Renal cortical epithelial cell (primary cell): ENCODE measurements around the gene FOXC1. TPM values are rescaled to one million over a fixed set of nuclear protein-coding genes. Genes with fewer than 3 reads are reported as not detected.

ENCODE experiments used
- DNase-seq: peaks from one replicate; pipeline ENCODE4 v3.0.0-alpha.2; 2011; ENCODE audit warnings: low read depth
- total RNA-seq: library from RNA; depleted of rRNA; stranded (reverse); fragments of >200 nt; gene quantifications from 2 replicates; pipeline ENCODE4 v1.2.3, GENCODE V29; 2014

Gene FOXC1
- total RNA-seq, 1 donor from 2014 or later = 17.9 TPM

DNA sequence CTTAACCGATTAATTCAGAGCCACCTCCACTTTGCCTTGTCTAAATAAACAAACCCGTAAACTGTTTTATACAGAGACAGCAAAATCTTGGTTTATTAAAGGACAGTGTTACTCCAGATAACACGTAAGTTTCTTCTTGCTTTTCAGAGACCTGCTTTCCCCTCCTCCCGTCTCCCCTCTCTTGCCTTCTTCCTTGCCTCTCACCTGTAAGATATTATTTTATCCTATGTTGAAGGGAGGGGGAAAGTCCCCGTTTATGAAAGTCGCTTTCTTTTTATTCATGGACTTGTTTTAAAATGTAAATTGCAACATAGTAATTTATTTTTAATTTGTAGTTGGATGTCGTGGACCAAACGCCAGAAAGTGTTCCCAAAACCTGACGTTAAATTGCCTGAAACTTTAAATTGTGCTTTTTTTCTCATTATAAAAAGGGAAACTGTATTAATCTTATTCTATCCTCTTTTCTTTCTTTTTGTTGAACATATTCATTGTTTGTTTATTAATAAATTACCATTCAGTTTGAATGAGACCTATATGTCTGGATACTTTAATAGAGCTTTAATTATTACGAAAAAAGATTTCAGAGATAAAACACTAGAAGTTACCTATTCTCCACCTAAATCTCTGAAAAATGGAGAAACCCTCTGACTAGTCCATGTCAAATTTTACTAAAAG lies 2.7 kb downstream of the FOXC1 start:
- DNase-seq = no peak

DNA sequence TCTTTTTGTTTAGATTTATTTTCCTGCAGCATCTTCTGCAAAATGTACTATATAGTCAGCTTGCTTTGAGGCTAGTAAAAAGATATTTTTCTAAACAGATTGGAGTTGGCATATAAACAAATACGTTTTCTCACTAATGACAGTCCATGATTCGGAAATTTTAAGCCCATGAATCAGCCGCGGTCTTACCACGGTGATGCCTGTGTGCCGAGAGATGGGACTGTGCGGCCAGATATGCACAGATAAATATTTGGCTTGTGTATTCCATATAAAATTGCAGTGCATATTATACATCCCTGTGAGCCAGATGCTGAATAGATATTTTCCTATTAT lies 3.2 kb downstream of the FOXC1 start:
- no peak for DNase-seq

DNA sequence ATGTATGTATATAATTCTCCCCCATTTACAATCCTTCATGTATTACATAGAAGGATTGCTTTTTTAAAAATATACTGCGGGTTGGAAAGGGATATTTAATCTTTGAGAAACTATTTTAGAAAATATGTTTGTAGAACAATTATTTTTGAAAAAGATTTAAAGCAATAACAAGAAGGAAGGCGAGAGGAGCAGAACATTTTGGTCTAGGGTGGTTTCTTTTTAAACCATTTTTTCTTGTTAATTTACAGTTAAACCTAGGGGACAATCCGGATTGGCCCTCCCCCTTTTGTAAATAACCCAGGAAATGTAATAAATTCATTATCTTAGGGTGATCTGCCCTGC lies 3.6 kb downstream of the FOXC1 start:
- no peak for DNase-seq

DNA sequence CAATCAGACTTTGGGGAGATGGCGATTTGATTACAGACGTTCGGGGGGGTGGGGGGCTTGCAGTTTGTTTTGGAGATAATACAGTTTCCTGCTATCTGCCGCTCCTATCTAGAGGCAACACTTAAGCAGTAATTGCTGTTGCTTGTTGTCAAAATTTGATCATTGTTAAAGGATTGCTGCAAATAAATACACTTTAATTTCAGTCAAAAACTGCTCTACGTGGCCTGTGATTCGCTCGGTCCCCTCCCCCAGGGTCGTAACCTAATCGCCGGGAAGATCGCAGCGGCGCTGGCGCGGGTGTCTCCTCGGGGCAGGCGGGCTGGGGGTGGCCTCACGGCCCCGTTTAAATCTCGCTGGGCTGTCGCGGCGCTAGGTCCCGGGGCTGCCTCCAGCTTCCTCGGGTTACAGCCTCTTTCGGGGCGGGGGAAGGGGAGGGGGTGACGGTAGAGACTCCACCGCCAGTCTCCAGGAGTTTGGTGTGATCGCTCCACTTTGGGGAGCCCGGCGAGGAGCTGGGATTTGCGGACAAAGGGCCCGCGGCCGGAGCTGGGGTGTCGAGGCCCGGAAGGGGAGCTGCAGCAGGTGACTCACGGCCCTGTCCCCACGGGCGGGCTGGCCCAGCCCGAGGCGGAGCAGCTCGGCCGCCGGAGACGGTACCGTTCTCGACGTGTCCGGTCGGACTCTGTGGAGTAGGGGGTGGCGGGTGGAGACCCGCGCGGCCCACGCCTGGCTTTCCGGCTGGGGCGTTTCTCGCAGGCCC lies 4.2 kb downstream of the FOXC1 start:
- no peak for DNase-seq

DNA sequence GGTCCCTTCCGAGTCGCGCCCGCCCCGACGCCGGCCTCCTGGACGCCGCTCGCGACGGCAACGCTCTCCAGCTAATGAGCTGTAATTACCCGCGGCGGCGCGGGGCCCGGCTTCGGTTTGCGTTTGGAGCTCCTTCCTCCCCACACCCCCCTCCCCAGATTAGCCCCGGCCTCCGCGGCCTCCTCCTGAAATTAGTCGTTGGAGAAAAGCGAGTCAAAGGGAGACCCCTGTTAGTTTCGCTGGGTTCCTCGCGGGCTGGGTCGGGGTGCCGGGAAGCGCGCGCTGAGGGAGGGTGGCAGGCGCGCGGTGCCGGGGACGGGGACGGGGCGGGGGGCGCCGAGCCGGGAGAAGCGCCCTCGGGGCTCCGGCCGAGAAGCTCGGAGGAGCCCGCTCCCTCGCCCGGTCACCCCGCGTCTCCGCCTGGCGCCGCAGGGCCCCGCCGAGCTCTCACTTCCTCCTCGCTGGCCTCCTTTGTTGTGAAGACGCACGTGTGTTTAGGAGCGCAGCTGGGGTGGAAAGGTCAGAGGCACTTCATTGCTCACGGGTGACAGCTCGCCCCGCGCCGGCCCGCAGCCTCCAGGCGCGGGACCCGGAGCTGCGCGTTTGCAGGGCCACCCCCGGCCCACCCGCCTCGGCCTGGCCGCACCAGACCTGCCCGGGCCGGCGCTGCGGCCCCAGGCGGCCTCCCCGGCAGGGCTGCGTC lies 4.9 kb downstream of the FOXC1 start:
- DNase-seq = no peak

DNA sequence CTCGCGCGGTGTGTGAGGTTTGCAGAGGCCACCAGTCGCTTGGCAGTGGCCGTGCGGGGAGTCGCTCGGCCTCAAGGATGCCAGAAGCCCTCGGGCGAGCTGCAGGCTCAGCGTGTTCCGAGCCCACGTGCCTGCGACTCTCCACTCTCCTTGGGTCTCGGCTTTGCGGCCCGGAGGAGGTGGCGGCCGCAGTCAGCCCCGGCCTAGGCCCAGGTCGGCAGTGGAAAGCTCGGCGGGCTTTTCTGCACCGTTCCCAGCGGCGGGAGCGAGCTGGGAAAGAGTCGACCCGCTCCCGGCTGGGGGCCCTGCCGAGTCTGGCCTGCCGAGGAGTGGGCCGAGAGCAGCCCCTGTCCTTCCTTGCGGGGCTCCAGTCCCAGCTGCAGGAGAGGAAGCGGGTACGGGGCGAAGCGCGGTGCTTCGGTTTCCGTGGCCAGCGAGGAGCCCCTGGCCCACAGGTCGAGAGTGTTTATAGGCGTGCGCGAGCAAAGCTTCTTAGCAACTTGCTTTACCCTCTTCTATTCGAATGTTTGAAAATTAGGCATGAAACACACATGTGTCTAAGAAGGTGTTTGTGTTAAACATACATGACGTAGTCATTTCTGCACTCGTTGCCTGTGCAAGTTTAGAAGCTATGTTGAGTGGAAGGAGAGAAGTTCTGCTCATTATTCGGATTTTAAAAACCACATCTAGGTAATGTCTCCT lies 5.6 kb downstream of the FOXC1 start:
- DNase-seq = no peak

DNA sequence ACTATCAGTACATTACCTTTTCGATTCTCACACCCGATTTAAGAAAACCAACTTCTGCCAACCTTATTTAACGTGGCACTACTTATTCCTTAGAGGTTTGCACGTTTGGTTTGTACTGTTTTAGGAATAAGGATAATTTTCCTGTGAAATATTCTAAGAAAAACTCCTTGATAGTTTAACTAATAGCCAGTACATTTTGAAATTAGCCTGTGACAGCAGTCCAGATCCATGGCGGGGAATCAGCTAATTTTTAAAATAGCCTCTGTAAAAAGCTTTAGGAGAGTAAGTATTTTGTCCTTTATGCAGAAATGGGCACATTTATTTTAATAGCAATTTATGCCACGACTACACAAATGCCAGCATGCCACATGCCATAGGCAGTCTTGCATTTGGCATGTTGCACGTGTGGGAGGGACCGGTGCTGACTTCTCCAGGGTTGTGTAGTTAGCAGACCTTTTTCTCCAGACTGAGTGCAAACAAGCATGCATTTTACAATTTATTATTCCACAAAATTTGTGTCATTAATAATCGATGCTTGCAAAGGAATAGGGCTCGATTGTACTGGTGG lies 6.2 kb downstream of the FOXC1 start:
- DNase-seq = no peak

DNA sequence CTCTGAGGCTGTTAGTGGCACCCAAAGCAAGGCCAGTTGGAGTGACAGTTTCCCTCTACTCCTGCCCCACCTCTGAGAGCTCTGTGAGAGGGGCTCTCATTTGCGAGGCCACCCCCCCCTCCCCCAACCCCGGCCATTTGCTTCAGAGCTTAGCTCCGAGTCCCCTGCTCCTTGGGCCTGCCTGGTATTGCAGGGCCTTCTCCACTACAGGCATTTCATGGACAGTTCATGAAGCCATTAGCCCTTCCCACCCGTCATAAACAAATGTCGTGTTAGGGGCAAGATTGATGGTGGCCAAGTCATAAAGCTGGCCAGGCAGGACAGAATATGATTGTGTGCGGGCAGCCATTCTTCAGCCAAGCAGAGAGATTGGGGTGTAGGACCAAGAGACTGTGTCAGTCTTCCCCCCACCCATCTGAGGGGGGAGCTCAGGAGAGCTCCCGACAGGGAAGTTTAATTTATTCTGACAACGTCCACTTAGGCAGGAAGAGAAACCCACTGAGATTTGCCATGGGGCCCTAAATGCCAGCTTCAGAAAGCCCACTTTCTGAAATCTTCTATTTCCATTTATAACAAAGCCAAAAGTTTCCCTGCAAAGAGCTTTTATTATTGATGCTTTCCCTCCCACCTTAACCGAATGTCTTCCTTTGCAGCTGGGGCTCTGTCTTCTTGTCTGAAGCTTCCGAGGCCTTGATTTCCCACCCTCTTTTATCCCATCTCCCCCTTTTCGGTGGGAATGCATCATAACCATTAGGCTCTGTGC lies 7.2 kb downstream of the FOXC1 start:
- DNase-seq = no peak

DNA sequence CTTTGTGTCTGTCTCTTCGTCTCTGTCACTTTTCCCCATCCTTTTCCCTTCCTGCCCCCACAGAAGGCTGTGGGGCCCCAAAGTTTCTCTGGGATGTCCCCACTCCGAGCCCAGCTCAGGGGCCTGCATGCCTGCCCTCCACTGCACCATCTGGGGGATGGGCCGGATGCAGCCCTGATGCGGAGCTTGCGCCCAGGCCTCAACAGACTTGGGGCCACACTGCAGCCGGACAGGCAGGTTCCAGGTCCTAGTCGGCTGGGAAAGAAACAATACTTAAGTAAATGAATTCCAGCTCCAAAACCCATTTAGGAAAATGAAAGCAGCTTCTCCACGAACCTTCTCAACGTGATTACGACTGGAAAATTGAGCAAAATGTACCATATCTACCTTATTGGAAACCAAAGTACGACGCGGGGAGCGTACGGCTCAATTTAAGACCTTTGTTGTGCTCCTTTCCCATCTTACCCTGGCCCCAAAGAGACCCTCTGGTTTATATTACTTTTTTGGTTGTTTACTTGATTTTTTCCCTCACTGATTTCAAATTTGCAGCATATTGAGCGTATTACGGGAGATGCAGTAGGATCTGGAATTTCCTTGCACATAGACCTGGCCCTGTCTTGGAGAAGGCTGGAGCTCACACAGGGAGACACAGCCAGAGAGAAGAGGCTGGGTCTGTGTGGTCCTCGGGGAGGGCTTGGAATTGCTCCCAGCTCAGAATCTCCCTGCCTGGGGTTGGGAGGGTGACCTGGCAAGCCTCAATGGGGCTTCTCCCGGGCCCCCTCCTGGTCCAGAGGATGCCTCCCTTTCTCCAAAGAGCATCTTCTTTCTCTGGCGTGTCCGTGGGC lies 8.0 kb downstream of the FOXC1 start:
- DNase-seq = no peak

DNA sequence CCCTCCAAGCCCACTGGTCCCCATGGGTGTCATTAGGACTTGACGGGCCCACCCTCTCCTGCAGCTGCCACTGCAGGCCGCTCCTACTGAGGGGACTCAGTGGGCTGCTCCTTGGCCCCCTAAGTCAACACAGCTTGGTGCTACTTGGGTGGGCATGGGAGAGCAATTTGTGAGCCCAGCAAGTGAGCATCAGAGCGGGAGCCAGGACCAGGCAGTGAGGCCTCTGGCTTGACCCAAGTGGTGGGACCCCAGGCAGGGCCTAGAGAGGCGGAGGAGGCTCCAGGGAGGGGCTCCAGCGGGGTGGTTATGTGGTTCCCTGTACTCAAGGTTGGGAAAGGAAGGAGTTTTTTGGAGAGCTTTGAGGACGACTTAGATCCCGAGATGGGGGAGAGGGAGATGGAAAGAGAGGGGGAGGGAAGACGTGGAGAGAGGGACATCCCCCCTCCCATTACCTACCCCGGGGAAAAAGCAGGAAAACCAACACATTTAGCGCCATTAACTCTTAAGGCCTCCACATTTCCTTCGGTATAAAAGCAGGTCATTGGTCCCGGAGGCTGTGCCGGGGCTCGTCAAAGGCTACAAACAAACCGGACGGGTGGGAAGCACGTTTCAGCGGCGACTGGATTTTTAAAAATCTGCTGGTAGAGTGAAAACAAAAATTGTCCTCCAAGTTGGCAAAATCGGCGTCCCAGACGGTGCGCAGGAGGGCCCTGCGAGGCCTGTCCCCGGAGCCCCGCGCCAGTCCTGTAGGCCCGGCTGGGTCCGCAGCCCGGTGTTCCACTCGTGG lies 8.8 kb downstream of the FOXC1 start:
- no peak for DNase-seq

DNA sequence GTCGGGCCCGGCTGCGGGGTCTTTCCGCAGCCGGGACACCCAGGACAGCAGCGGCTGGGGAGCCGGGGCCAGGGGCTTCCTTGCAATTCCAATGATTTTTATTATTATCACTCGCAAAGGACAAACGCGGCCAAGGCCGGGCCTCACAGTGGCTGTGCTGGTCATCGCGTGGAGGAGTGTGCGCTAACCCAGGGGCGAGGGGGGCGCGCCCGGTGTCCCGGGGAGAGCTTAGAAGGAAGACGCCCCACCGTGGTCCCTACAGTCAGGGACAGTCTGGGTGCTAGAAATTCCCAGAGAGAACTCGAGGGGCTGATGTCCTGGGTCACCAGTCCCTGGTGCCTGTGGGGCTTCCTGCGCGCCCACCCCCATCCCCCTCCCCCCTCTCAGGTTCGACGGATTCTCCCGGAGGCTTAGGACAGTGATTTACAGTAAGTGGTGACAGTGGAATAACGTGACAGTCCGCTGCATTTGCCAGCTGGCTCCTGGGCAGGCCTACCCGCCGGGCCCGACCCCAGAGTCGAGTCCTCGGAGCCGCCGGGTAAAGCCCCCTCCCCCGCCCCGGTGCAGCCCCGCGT lies 9.5 kb downstream of the FOXC1 start:
- DNase-seq = no peak

DNA sequence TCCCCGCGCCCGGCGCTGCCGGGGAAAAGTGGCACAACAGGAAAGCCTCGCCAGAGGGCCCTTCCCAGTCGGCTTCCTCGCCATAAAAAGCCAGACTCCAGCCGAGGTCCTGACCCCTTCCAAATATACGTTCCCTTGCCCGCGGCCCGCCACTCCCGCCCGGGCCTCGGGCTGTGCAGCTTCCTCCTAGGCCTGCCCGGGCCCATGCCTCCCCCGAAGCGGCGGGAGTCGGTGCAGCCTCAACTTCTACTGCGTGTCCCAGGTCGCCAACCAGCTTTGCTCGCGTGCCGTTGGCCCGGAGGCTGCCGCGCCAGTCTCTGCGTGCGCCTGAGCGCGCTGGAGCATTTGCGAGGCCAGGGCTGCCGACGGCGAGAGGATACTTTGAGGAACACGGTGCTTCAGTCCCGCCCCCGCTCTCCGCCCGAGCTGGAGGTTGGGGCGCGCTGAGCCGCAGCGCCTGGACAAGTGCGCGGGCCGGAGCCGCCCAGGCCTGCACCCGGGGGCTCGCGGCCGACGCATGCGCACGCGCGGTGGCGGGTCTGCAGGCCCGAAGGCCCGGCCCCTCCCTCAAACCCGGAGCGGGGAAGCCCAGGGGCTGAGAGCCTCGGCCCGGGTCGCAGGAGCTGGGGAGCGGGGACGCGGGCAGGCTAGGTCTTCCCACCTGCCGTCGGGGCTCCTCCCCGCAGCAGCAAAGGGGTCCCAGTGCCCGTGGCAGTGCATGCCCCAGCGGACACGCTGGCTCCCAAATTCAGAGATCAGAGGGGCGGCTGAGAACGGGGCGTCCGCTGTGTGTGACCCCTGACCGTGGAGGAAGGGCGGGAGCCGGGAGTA lies 10.2 kb downstream of the FOXC1 start:
- DNase-seq = no peak

DNA sequence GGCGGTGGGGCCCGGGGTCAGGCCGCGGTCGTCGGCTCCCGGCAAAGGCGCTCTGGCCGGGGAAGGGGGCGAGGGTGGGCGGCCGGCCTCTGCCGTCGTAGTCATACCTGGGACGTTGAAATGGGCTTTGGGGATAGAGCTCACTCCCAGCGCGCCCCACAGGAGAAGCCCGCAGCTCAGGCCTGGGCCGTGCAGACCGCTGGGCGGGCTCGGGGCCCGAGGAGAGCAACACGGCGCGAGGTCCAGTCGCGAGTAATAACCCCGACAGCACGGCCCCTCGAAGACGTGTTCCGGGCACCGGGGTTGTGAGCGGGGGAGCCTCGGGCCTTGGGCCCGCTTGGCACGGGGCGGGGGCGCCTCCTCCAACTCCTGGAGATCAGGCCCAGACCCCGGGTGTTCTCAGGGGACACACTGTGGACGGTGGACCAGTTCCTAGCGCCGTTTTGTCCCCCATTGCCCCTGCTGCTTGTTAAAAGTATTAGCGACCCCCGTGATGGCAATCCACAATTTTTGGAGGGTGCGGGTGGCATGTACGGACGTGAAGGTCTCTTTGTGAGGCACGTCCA lies 10.9 kb downstream of the FOXC1 start:
- DNase-seq = no peak

DNA sequence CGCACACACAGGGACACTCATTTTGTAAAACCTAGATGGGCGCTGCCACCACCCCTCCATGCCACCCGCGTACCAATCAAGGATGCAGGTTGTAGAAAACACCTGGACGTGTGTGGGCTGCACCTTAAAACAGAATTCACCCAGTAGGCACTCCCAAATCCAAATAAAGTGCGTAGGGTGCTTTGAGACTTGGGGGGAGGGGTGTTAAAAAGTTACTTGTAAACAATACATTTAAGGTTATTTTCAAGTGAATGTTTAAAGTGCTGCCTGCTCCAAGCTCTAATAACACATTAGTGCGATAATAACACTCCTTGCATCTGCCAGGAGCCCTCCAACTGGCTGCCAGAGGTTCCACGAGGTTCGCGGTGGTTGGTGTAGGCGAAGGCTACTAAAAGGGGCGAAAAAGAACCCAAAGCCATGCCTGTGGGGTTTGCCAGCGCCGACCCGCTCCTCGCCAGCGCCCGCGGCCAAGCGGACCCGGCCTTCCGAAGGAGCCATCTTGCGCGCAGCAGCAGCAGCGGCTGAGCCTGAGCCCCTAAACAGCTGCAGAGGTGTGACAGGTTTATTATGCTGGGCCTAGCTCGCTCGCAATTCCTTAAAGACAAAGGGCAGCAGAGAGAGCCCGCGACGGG lies 11.5 kb downstream of the FOXC1 start:
- DNase-seq = no peak

DNA sequence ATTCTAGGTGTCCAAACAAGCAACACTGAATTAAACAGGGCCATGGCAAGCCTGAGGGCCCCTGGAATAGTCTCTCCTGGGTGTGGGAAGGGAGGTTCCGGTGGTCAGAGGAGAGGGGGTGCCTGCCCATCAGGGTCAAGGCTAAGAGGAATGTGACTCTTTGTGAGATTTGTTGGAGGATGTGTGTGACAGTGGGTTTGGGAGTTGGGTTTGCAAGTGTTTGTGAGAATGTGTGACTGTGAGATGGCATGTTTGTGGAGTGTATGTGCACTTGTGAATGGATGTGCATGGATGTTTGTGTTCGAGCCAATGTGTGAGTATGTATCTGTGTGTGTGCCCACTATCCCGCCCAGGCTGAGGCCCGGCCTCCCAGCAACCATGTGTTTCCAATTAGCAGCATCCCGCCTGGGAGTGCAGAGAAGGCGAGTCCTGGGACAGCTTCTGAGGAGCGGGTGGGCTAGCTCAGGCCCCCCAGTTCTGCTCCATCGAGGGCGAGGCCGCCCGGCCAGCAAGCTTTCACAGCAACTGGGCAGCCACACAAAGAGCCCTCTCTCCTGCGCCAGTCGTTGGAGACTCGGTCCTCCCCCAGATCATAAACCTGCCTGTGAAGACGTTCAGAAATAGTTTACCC lies 12.6 kb downstream of the FOXC1 start:
- DNase-seq = no peak

DNA sequence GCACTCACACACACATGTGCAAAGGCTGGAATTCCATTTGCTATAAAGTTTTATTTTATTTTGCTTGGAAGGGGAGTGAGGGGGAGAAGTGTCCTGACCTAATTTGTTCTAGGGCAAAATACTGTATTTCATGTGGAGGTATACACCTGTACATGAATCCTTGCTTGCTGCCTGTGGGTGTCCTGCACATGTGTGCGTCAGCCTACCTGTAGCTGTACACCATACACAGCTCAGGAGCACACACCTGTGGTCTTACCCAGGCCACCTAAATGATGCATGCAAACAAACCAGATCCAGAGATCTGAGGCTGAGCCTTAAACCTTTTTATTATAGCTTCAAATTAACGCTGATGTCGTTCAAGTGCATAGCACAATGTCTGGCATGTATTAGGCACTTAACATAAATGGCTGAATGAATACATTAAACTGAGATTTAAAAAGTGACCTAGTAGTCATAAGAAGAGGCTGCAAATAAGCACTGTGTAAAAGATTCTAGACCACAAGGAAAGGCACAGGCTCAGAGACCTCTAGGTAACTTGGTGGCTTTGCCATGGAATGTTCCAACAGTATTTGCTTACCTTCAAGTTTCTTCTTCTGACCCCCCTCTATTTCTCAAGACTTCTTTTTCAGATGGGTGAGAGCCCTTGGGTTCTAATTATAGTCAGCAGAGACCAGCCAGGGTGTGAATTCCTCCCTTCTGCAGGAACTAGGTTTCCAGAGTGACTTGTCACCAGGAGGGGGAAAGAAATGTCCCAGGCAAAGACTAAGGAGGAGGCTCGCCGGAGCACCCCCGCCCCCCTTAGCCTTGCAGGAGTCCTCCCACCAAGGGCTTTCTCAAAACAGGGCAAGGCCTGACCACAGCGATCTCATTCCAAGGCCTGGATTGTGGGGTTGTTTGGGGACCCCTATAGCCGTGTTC lies 13.4 kb downstream of the FOXC1 start:
- no peak for DNase-seq
